ENCODE measurements around the gene BMP2K.
"Not testable (repeated sequence)": the region's sequence is repeated elsewhere in the genome, so short reads cannot be mapped to it uniquely, and the experiment has no call there.

Gene BMP2K

DNA sequence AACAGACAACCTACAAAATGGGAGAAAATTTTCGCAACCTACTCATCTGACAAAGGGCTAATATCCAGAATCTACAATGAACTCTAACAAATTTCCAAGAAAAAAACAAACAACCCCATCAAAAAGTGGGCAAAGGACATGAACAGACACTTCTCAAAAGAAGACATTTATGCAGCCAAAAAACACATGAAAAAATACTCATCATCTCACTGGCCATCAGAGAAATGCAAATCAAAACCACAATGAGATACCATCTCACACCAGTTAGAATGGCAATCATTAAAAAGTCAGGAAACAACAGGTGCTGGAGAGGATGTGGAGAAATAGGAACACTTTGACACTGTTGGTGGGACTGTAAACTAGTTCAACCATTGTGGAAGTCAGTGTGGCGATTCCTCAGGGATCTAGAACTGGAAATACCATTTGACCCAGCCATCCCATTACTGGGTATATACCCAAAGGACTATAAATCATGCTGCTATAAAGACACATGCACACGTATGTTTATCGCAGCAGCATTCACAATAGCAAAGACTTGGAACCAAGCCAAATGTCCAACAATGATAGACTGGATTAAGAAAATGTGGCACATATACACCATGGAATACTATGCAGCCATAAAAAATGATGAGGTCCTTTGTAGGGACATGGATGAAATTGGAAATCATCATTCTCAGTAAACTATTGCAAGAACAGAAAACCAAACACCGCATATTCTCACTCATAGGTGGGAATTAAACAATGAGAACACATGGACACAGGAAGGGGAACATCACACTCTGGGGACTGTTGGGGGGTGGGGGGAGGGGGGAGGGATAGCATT, 19.7 kb downstream of the BMP2K start:
- not testable (repeated sequence) for DNase-seq (ENCODE audit: low read depth)

DNA sequence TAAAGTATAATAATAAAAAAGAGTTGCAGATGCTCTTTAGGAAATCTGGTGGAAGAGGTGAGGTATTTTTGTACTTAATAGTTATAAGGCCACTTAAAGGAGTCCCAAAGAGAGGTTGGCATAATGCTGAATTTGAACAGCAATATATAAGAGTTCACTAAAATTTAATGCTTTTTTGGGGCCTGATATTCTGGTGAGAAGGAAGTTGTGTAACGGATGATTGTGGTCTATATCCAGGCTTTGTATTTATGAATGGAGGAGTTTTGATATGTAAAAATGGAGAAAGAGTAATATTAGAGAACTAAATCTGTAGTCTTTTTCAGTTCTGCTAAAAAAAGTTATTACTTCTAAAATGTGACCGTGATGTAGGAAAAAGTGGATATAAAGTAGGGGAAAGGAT, 20.4 kb downstream of the BMP2K start:
- DNase-seq (ENCODE audit: low read depth) = no peak

DNA sequence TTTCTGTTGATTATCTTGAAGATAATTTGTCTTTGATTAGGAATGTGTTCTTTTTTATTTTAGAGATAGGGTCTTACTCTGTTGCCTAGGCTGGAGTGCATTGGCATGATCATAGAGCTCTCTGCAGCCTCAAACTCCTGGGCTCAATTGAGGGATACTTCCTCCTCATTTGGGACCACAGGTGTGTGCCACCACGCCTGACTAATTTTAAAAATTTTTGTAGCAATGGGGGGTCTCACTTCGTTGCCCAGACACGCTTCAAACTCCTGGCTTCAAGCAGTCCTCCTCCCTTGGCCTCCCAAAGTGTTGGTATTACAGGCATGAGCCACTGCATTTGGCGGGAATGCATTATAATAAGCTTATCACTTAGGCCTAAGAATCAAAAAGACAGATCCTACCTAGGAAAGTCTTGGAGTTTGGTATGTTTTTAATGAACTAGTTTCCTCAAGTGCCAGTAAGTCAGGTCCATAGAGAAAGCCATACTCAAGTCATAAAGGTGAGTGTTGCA, 21.7 kb downstream of the BMP2K start:
- DNase-seq (ENCODE audit: low read depth) = no peak

DNA sequence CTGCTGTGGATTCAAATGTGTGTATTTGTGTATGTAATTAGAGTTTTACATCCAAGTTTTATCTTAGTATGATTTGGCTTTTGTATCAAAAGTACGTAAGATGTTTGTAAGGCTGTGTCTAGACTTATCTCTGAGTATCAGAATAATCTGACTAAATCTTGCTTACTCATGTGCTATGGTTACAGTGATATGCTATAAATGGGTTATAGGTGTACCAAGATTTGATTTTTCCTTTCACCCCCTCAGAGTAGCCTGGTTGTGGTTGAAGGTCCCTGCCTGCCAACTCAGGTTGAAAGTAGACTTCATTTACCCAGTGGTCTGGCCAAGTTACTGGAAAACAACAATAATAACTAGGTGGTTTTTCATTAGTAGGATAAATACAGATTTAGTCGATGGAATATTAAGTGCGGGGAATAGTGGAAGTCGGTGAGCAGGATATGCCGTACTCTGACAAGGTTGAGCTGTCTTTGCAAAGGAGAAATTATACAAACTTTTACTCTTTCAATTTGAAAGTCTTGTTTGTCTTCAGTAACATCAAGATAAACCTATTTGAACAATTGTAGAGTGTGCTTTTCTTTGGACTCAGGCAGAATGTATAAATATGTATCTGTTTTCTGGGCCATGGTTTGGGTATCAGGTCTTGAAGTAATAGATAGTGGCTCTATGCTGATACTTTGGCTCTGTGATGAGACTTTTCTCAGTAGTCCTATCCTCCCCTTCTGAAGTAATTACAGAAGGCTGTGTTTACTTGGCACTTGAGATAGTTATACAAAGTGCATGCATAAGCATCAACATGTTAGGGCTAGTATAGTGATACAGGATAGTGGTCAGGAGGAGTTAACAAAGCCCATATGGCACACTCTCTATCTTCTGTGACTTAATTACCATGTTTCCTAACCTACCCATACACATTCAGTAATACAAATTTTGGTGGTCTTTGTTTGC, 23.7 kb downstream of the BMP2K start:
- DNase-seq (ENCODE audit: low read depth) = no peak

DNA sequence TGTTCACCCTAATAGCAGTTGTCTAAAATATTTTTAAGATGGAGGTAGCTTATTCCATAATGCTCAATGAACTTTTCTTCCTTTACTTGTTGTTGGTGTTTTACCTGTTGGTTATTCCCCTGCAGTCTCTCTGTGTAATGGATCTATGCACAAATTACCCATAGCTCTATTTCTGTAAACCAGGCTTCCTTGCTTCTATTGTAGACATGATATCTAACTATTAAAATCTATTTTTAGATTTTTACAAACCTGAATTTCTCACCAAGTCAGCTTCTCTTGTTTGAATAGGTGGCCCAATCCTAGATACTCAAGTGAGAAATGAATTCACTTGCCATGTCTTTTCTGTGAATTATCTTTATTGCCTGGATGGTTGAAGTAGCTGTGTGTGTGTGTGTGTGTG, 24.8 kb downstream of the BMP2K start:
- no peak for DNase-seq (ENCODE audit: low read depth)

DNA sequence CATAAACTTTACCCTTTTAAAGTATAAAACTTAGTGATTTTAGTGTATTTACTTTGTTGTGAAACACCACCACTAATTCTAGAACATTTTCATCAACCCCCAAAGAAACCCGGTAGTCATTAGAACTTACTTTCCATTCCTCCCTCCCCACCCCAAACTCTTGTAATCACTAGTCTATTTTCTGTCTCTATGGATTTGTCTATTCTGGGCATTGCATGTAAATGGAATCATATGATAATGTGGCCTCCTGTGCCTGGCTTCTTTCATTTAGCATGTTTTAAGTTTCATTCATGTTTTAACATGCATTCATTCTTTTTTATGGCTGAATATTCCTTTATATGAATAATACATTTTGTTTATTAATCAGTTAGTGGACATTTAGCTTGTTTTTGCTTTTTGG, 27.8 kb downstream of the BMP2K start:
- DNase-seq (ENCODE audit: low read depth) = no peak

DNA sequence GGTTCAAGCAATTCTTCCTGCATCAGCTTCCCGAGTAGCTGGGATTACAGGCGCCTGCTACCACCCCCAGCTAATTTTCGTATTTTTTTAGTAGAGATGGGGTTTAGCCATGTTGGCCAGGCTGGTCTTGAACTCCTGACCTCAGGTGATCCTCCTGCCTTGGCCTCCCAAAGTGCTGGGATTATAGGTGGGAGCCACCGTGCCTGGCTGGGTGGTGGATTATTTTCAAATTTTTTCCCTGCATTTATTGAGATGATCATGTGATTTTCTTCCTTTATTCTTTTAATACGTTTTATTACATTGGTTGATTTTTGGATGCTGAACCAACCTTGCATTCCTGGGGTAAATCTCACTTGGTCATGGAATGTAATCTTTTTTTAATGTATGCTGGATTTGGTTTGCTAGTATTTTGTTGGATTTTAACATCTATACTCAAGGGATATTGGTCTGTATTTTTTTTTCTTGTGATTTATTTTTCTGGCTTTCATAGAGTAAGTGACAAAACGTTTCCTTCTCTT, 30.9 kb downstream of the BMP2K start:
- no peak for DNase-seq (ENCODE audit: low read depth)

DNA sequence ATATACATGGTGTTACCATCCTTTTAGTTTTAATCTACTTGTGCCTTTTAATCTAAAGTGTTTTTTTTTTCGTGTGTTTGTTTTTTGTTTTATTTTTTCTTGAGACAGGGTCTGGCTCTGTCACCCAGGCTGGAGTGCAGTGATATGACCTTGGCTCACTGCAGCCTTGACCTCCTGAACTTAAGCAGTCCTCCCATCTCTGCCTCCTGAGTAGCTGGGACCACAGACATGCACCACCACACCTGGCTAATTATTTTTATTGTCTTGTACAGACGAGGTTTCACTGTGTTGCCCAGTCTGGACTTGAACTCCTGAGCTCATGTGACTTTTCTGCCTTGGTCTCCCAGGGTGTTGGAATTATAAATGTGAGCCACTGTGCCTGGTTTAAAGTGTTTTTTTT, 33.1 kb downstream of the BMP2K start:
- DNase-seq (ENCODE audit: low read depth) = no peak

DNA sequence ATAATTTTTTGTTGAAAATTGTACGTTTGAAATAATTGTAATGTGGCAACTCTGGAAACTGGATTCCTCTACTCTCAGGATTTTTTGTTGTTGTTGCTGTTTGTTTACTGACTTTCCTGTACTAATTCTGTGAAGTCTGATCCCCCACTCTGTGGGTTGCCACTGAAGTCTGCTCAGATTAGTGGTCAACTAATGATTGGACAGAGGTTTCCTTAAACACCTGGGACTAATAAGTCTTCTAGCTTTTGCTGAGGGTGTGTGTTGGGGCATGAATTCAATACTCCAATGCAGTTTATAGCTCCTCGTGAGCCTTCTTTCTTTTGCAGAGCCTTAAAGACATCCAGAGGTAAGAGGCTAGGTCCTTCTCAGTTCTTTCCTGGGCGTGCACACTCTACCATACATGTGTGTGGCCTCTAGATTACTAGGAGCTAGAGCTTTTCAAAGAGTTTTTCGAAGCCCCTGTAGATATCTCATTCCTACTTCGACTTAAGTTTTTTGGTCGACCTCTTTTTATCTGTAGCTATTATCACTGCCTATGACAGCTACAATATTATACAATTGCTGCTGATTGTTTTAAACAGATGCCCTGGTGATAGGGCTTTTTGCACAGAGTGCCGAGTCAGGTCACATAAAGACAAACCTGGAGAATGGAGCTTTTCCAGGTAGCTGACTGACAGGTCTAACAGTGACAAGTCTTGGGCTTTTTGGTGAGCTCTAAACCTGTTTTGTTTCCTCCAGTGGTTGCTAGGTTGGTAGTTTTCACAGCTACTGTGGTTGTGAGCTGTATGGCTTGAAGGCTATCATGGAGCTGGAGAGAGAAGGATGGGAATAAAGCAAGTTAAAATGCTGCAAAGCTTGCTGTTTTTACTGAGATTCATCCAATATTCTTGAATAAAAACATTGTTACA, 34.0 kb downstream of the BMP2K start:
- DNase-seq (ENCODE audit: low read depth) = no peak

DNA sequence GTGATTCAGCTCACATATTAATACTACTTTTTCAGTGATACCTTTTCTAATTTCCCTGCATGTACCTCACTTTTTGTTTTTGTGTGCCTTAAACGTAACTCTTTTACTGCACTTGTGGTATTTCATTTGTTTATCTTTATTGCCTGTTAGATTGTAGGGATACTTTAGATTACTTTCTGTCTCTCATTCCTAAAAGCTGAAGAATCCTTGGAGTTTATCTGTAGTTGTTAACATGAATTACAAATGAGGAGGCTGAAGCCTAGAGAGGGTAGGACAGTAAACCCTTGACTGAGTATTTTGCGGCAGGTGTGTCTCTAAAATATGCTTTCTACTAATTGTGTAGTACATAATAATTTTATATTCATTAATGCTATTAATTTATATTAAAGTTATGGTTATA, 34.9 kb downstream of the BMP2K start:
- DNase-seq (ENCODE audit: low read depth) = no peak

DNA sequence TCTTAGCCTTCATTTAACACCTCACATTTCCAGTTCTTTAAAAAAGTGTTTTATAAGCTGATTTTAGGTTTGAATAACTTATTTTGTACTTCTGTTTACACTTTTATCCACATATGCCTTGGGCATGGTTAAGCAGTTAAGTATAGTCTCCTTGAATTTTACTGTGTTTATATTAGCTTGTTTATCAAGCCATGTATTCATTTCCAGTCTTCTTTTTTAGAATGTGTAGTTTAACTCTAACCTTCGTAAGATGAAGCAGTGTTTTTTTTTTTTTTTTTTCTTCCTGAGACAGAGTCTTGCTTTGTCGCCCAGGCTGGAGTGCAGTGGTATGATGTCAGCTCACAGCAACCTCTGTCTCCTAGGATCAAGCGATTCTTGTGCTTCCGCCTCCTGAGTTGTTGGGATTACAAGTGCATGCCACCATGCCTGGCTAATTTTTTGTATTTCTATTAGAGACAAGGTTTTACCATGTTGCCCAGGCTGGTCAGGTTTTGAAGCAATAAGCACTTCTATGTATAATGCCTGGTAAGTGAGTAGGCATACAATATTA, 42.5 kb downstream of the BMP2K start:
- no peak for DNase-seq (ENCODE audit: low read depth)

DNA sequence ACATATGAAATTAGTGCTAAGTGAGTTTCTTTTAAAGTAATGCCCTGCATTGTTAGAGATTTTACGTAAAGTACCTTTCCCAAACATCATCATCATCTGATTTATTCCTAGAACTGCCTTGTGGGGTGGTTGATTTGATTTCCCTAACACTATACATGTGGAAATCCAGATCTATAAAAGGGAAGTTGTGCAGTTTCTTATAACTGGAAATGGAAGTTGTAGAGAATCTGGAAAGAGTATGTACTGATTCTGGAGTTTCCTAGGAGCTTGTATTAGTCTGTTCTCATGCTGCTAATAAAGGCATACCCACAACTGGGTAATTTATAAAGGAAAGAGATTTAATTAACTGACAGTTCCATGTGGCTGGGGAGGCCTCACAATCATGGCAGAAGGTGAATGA, 47.9 kb downstream of the BMP2K start:
- no peak for DNase-seq (ENCODE audit: low read depth)

DNA sequence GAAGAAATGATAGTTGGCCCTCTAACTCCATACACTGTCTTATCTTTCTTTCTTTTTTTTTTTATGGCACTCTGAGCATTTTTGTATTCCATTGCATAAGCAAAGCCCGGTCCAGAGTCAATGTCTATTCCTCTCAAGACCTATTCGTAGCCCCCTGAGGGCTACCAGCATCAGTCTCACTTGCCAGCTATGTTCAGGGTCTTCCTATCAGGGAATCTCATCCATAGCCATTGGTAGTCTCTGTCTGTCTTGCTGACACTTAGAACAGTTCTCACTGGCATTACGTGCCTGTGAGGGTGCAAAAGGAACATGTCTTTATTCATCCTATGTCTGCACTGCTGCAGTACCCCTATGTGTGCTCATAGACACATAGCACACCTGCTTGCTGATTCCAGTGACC, 51.0 kb downstream of the BMP2K start:
- no peak for DNase-seq (ENCODE audit: low read depth)

DNA sequence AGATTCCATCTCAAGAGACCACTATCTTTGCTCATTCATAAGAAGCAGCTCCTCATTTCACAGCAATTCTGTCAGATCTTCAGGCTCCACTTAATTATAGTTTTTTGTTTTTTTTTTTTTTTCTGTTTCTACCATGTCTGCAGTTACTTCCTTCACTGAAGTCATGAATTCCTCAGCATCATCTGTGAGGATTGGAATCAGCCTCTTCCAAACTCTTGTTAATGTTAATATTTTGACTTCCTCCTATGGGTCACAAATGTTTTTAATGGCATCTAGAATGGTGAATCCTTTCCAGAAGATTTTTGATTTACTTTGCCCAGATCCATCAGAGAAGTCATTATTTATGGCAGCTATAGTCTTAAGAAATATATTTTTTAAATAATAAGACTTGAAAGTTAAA, 53.1 kb downstream of the BMP2K start:
- DNase-seq (ENCODE audit: low read depth) = no peak

DNA sequence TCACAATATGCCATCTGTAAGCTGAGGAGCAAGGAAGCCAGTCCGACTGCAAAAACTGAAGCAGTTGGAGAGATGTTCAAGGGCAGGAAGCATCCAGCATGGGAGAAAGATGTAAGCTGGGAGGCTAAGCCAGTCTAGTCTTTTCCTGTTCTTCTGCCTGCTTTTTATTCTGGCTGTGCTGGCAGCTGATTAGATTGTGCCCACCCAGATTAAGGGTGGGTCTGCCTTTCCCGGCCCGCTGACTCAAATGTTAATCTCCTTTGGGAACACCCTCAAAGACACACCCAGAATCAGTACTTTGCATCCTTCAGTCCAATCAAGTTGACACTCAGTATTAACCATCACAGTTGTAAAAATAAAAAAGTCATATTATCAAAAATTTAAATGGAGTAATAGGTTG, 63.5 kb downstream of the BMP2K start:
- DNase-seq (ENCODE audit: low read depth) = not testable (repeated sequence)

DNA sequence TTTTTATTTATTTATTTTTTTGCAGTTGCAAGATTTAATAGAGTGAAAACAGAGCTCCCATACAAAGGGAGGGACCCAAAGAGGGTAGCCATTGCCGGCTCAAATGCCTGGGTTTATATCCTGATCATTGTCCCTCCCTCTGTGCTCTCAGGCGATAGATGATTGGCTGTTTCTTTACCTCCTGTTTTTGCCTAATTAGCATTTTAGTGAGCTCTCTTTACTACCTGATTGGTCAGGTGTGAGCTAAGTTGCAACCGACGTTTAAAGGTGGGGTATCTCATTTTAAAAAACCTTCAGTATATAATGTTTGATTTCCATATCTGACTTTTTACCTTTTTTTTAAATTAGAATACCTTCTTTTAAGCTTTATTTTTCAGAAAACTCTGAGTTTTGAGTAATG, 64.1 kb downstream of the BMP2K start:
- not testable (repeated sequence) for DNase-seq (ENCODE audit: low read depth)

DNA sequence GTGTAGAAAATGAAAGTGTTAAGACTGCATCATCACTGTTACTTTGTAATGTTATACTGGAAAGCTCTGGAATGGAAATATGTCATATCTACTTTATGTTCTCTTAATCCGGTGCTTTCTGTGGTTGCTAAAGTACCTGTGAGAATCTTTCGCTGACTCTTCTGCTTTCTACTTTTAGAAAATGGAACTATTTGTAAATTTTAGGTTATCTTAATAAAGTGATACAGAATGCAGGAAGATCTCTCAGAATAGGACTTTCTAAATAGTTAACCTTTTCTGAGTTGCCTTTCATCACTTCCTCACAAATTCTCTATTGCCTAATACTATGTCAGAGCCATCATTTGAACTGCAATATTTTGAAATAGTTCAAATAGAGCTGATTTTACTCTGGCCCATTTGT, 69.3 kb downstream of the BMP2K start:
- DNase-seq (ENCODE audit: low read depth) = no peak

DNA sequence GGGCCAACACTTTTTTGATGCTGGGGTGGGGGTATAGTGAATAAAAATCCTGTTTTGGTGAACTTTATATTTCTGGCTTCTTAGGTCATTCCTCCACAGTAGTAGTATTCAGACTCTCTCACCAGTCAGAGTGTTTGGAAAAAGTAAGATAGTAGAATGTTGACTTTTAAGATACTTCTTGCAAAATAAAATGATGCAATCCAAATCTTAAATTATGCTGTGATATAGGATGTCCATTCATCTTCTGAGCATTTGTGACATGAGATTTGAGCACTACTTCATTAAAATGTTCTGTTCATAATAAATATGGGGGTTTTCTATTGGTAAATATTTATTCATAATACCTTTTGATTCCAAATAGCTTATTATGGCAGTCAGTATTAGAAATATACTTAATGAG, 70.1 kb downstream of the BMP2K start:
- no peak for DNase-seq (ENCODE audit: low read depth)

DNA sequence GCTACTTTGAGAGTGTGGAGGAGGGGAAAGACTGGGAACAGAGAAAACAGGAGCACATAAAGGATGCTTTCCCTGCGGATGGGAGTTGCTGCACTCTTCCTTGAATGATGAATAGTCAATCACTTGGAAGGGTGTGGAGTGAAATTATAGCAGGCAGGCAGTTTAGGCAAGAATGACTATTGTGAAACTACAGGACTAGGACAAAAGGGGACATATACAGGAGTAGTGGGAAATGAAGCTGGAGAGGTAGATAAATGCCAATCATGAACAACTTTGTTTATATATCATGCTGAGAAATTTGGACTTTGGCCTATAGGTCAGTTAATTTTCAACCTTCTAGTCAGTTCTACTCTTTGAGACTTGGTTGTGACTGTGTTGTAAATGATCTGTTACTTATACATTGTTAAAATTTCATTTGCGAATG, 86.2 kb downstream of the BMP2K start:
- DNase-seq (ENCODE audit: low read depth) = no peak

DNA sequence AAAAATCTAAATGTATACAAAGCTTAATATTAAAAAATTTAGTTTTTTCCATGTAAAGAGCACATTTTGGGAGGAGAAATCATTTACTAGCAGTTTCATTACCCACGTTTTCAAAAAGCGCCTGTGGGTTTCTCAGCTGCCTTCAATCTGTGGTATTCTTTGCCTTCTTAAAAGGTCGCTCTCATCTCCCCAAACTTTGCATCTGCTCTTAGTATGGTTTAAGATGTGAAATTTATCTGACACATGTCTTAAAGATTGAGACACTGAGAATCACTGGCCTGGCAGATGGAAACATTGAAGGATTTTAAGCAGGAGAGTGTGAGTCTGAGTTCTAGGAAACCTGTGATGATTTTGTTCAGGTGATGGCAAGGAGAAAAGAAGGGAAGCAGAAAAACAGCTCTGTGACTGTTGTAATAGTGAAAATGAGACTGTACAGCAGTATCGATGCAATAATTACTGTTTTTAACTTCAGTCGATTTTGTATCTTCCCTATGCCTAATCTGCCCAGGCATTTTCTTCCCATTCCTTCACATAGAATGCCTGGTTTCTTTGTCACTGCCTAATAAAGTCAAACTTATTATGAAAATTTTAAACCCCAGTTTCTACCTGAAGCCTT, 87.2 kb downstream of the BMP2K start:
- DNase-seq (ENCODE audit: low read depth) = no peak

DNA sequence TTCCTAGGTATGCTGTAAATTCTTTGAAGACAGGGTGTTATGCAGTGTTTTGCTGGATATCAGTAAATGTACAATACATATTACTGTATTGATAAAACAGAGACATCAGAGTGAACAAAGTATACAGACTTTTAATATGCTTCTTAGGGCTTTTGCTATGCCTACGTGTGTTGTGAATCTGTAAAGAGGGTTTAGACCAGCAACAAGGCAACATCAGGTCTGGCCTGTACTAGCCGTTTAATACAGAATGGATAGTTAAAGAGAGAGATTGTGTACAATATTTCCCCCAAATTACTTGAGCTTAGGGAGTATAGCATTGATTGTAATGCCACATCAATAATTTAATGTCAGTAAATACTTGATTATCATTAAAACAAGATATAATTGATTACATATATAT, 87.8 kb downstream of the BMP2K start:
- no peak for DNase-seq (ENCODE audit: low read depth)
